ENCODE results near the gene IDUA. TPM values are rescaled to one million over a fixed set of nuclear protein-coding genes. Genes with fewer than 3 reads are reported as not detected.

The IDUA gene
- total and polyA plus RNA-seq, 12 donors = 4.6 to 13.3 (median 8.7) TPM

GRCh38 chr4:991451-992296, 4.8 kb downstream of the IDUA start:
- no peak for ATAC-seq

GRCh38 chr4:992297-993110, 5.7 kb downstream of the IDUA start:
- WGBS, 2 donors = 73% methylated on average over 25 of the region's 25 CpGs
- peak in 5 of 8 donors; percentile 3 to 31 (median 8) for ATAC-seq

More at GRCh38 chr4:991451-992296, 4.8 kb downstream of the IDUA start:
- no peak for TF ChIP-seq CTCF (IDR thresholded peaks at IDR 0.05)
- peaks cover 0 to 15% (median 0%) of the 10 kb centered on the region in 9 donors for H3K36me3 ChIP-seq
- peaks cover 0 to 11% (median 8%) of the 10 kb centered on the region in 7 donors for H3K27me3 ChIP-seq
- intact Hi-C loops (cut with DNase I) = no loop called here
- 96 to 97% methylated on average over 48 to 50 of the region's 50 CpGs for WGBS, 2 donors
- H3K4me1 ChIP-seq = peaks cover 4 to 12% (median 10%) of the 10 kb centered on the region in 9 donors
- DNase-seq = no peak
- no peaks in the 10 kb centered on the region for H3K9me3 ChIP-seq
- H3K4me3 ChIP-seq = no peak overlapping the region
- no peak overlapping the region for H3K27ac ChIP-seq

GRCh38 chr4:993111-994029, 6.5 kb downstream of the IDUA start, which contains the start of gene SLC26A1:
Gene SLC26A1 (minus strand): TSS chr4:993404. CDS start chr4:991703, 1,701 bp downstream.
- Histone ChIP-seq H3K4me1 (peaks cover 0 to 14% (median 7%) of the 10 kb centered on the region in 9 donors), H3K27me3 (peaks cover 9 to 28% (median 24%) of the 10 kb centered on the region in 7 donors), H3K9me3 (no peaks in the 10 kb centered on the region), H3K27ac (no peak within 1 kb of the TSS), H3K4me3 (no peak within 1 kb of the TSS), H3K36me3 (peaks cover 0 to 15% (median 0%) of the 10 kb centered on the region in 9 donors)
- WGBS, 2 donors = 87 to 89% methylated on average over 36 to 37 of the region's 37 CpGs
- TF ChIP-seq CTCF (IDR thresholded peaks at IDR 0.05) = no peak
- DNase-seq (no peak), ATAC-seq (no peak)
- intact Hi-C loops (cut with DNase I) = no loop called here

More at GRCh38 chr4:992297-993110, 5.7 kb downstream of the IDUA start:
- H3K4me1 ChIP-seq = peaks cover under 1 to 14% (median 8%) of the 10 kb centered on the region in 9 donors
- DNase-seq = no peak
- no peak for TF ChIP-seq CTCF (IDR thresholded peaks at IDR 0.05)
- H3K27ac ChIP-seq = no peak overlapping the region
- no peak overlapping the region for H3K4me3 ChIP-seq
- intact Hi-C loops (cut with DNase I) = no loop called here
- H3K27me3 ChIP-seq = peaks cover 5 to 20% (median 16%) of the 10 kb centered on the region in 7 donors
- no peaks in the 10 kb centered on the region for H3K9me3 ChIP-seq
- H3K36me3 ChIP-seq = peaks cover 0 to 15% (median 0%) of the 10 kb centered on the region in 9 donors
